ENCODE data around the gene ARL3. TPM values are rescaled to one million over a fixed set of nuclear protein-coding genes. Genes with fewer than 3 reads are reported as not detected.
"Not testable (repeated sequence)": the region's sequence is repeated elsewhere in the genome, so short reads cannot be mapped to it uniquely, and the experiment has no call there.

Gene ARL3
- total RNA-seq, 5 donors from 2014 or later (not counting 1 experiment from before 2014, with no cell fraction given): 2.7 to 5.0 (median 3.5) TPM

DNA sequence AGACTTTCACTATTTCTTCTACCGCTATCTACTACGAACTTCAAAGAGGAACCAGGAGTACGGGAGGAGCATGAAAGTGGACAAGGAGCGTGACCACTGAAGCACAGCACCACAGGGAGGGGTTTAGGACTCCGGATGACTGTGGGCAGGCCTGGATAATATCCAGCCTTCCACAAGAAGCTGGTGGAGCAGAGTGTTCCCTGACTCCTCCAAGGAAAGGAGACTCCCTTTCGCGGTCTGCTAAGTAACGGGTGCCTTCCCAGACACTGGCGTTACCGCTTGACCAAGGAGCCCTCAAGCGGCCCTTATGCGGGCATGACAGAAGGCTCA, 44.7 kb upstream of the ARL3 start:
- H3K27me3 Mint-ChIP-seq; H3K27ac ChIP-seq (ENCODE audit: low read length); H3K9me3 Mint-ChIP-seq; H3K27ac Mint-ChIP-seq; H3K27me3 ChIP-seq (replicated peaks in 1 of 2; ENCODE audit: control insufficient read depth in 2 of 2, extremely low read depth in 1 of 2, insufficient read depth in 2 of 2, low read length in 1 of 2); DNase-seq; H3K4me3 ChIP-seq (ENCODE audit: control insufficient read depth in 1 of 2, extremely low read depth in 1 of 2, low read length in 1 of 2); CTCF ChIA-PET; ATAC-seq (replicated peaks in 1 of 4); H3K36me3 ChIP-seq (ENCODE audit: control insufficient read depth in 2 of 2, extremely low read depth in 1 of 2, insufficient read depth in 1 of 2, low read length in 1 of 2); POLR2A ChIA-PET; H3K9me3 ChIP-seq: not testable (repeated sequence)
- peaks cover 35 to 44% (median 43%) of the 10 kb centered on the region in 3 donors for H3K4me1 Mint-ChIP-seq
- H3K36me3 Mint-ChIP-seq: peaks cover 34% of the 10 kb centered on the region
- H3K4me3 Mint-ChIP-seq: peak overlapping the region in 1 of 3 donors; percentile 9
- WGBS (ENCODE audit: insufficient coverage): no CpG with 5 or more reads among the region's 12 CpGs
- H3K4me1 ChIP-seq (ENCODE audit: control insufficient read depth in 1 of 2, extremely low read depth in 1 of 2, insufficient read depth in 2 of 2, low read length in 2 of 2): peaks cover 0 to 13% of the 10 kb centered on the region in 2 experiments

DNA sequence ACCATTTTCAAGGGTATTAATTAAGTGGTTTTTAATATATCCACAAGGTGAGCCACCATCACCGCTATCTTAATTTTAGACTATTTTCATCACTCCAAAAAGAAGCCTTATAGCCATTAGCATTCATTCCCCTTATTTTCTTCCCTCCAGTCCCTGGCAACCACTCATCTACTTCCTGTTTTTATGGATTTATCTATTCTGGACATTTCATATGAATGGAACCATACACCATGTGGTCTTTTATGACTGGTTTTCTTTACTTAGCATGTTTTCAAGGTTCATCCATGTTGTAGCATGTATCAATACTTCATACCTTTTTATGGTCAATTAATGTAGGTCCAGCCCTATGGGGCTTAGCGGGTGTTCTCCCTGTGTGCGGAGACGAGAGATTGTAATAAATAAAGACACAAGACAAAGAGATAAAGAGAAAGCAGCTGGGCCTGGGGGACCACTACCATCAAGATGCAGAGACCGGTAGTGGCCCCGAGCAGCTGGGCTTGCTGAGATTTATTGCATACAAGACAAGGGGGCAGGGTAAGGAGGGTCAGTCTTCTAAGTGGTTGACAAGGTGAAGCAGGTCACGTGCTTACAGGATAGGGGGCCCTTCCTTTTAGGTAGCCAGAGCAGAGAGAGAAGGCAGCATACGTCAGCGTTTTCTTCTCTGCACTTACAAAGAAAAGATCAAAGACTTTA, 44.2 kb upstream of the ARL3 start:
- H3K27ac Mint-ChIP-seq: peak overlapping the region in 1 of 2 donors; percentile 44
- 94% methylated on average over 2 of the region's 9 CpGs for WGBS (ENCODE audit: insufficient coverage)
- ATAC-seq (replicated peaks in 1 of 4) (no peak), DNase-seq (no peak)
- no peaks in the 10 kb centered on the region for H3K9me3 ChIP-seq
- no peaks in the 10 kb centered on the region for H3K27me3 ChIP-seq (replicated peaks in 1 of 2; ENCODE audit: control insufficient read depth in 2 of 2, extremely low read depth in 1 of 2, insufficient read depth in 2 of 2, low read length in 1 of 2)
- ChIA-PET CTCF (no interaction called here), POLR2A (no interaction called here)
- H3K9me3 Mint-ChIP-seq: no peaks in the 10 kb centered on the region
- no peak overlapping the region for H3K4me3 ChIP-seq (ENCODE audit: control insufficient read depth in 1 of 2, extremely low read depth in 1 of 2, low read length in 1 of 2)
- peaks cover 39 to 49% (median 48%) of the 10 kb centered on the region in 3 donors for H3K4me1 Mint-ChIP-seq
- peaks cover 0 to 4% of the 10 kb centered on the region in 2 donors for H3K36me3 ChIP-seq (ENCODE audit: control insufficient read depth in 2 of 2, extremely low read depth in 1 of 2, insufficient read depth in 1 of 2, low read length in 1 of 2)
- H3K27ac ChIP-seq (ENCODE audit: low read length): no peak overlapping the region
- H3K36me3 Mint-ChIP-seq: peaks cover 30% of the 10 kb centered on the region
- peak overlapping the region in 2 of 3 donors; percentile 1 to 9 for H3K4me3 Mint-ChIP-seq
- no peaks in the 10 kb centered on the region for H3K27me3 Mint-ChIP-seq
- peaks cover 0 to 13% of the 10 kb centered on the region in 2 experiments for H3K4me1 ChIP-seq (ENCODE audit: control insufficient read depth in 1 of 2, extremely low read depth in 1 of 2, insufficient read depth in 2 of 2, low read length in 2 of 2)

DNA sequence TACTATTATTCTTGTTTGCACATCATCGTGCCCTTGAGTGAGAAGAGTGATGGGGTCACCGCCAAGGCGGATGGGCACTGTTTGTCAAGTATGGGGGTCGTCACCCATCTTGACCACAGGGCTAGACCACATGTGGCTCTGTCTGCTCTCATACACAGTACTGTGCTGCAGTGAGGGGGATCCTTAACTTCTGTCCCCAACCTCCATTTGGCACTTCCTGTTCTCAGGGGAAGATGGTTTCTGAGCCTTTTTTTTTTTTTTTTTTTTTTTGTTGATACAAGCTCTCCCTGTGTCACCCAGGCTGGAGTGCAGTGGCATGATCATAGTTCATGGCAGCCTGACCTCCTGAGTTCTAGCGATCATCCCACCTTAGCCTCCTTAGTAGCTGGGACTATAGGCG, 43.1 kb upstream of the ARL3 start:
- Mint-ChIP-seq H3K36me3 (peaks cover 23% of the 10 kb centered on the region), H3K27ac (no peak overlapping the region), H3K4me3 (no peak overlapping the region), H3K9me3 (no peaks in the 10 kb centered on the region), H3K27me3 (no peaks in the 10 kb centered on the region), H3K4me1 (peaks cover 50 to 56% (median 55%) of the 10 kb centered on the region in 3 donors)
- ChIA-PET CTCF (interaction anchor here (0.6 to 0.7 kb wide), 3 partner anchors 29 to 112 kb away, joined by 4 to 6 read pairs (median 5); partner anchors contain the start of gene AS3MT (in 1 of the 2)), POLR2A (interaction anchor here (0.5 to 0.6 kb wide), 3 partner anchors 12 to 756 kb away, joined by 3 to 9 read pairs (median 3); no protein-coding TSS in a partner anchor)
- no peak for DNase-seq
- no peak for ATAC-seq (replicated peaks in 1 of 4)
- H3K36me3 ChIP-seq (ENCODE audit: control insufficient read depth in 2 of 2, extremely low read depth in 1 of 2, insufficient read depth in 1 of 2, low read length in 1 of 2): peaks cover 0 to 4% of the 10 kb centered on the region in 2 donors
- no peak overlapping the region for H3K27ac ChIP-seq (ENCODE audit: low read length)
- H3K4me3 ChIP-seq (ENCODE audit: control insufficient read depth in 1 of 2, extremely low read depth in 1 of 2, low read length in 1 of 2): no peak overlapping the region
- no peaks in the 10 kb centered on the region for H3K9me3 ChIP-seq
- peaks cover 4 to 21% of the 10 kb centered on the region in 2 experiments for H3K4me1 ChIP-seq (ENCODE audit: control insufficient read depth in 1 of 2, extremely low read depth in 1 of 2, insufficient read depth in 2 of 2, low read length in 2 of 2)
- no peaks in the 10 kb centered on the region for H3K27me3 ChIP-seq (replicated peaks in 1 of 2; ENCODE audit: control insufficient read depth in 2 of 2, extremely low read depth in 1 of 2, insufficient read depth in 2 of 2, low read length in 1 of 2)
- no CpG with 5 or more reads among the region's 6 CpGs for WGBS (ENCODE audit: insufficient coverage)

DNA sequence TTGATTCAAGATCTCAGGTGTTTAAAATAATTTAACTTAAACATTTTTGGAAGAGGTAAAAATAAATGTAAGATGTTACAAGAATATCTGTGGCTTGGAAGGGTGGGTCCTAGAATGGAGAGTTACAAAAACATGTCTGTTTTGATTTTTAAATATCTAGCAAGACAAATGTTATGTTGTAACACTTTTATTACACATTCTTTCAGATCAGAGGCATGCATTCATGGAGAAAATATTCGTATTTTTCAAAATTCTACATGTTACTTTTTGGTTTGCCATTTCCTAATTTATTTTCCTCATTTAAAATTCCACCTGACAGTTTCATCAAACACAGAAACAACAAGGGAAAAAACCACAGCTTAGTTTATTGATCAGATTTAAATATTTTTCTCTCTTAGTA, 39.5 kb upstream of the ARL3 start:
- ChIA-PET POLR2A (interaction anchor here in 1 of 2 donors (0.6 kb wide), 2 partner anchors 12 to 22 kb away, joined by 3 to 7 read pairs; no protein-coding TSS in a partner anchor), CTCF (interaction anchor here (0.6 to 1.4 kb wide), 4 partner anchors 10 to 172 kb away, joined by 3 to 7 read pairs (median 4); partner anchors contain the start of gene WBP1L (in 1 of the 2))
- DNase-seq: no peak
- Histone ChIP-seq H3K4me1 (ENCODE audit: control insufficient read depth in 1 of 2, extremely low read depth in 1 of 2, insufficient read depth in 2 of 2, low read length in 2 of 2) (peaks cover 7 to 25% of the 10 kb centered on the region in 2 experiments), H3K27me3 (replicated peaks in 1 of 2; ENCODE audit: control insufficient read depth in 2 of 2, extremely low read depth in 1 of 2, insufficient read depth in 2 of 2, low read length in 1 of 2) (no peaks in the 10 kb centered on the region), H3K27ac (ENCODE audit: low read length) (no peak overlapping the region), H3K4me3 (ENCODE audit: control insufficient read depth in 1 of 2, extremely low read depth in 1 of 2, low read length in 1 of 2) (no peak overlapping the region), H3K36me3 (ENCODE audit: control insufficient read depth in 2 of 2, extremely low read depth in 1 of 2, insufficient read depth in 1 of 2, low read length in 1 of 2) (peaks cover 0 to 4% of the 10 kb centered on the region in 2 donors), H3K9me3 (no peaks in the 10 kb centered on the region)
- Mint-ChIP-seq H3K4me1 (peaks cover 50 to 60% (median 56%) of the 10 kb centered on the region in 3 donors), H3K9me3 (no peaks in the 10 kb centered on the region), H3K36me3 (peaks cover 15% of the 10 kb centered on the region), H3K4me3 (peak overlapping the region in 1 of 3 donors; percentile 31), H3K27ac (peak overlapping the region; percentile 30 to 72), H3K27me3 (no peaks in the 10 kb centered on the region)
- no peak for ATAC-seq (replicated peaks in 1 of 4)
- no CpG with 5 or more reads among the region's 1 CpG for WGBS (ENCODE audit: insufficient coverage)

DNA sequence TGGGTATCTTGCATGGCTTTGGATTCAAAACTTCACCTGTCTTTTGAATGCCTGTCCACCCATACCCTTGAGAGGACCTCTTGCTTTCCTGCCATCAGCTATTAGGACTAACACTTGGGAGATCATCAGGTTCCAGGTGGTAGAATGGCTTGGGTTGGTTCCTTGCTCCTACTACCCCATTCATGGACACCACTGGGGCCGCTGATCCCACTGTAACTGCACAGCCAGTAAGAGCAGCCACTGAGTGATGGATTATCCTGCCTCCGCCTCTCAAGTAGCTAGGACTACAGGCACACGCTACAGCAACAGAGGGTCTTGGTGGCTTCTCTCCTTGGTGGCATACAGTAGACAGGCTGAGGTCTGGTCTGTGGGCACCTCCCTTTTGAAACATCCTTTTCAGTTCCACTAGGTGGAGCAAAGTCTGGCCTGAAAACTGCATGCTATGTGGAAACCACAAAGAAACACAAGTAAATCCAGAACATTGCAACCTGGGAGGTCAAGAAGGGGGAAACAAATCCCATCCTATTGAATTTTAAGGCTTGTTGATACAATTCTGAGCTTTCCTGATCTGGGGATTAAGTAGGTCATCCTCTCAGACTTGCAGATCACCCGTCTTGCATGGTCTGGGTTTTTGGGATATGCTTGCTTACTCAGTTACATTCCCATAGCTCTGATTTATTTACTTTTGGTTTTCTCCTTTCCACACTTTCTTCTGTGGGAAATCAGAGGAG, 38.9 kb upstream of the ARL3 start:
- Histone ChIP-seq H3K36me3 (ENCODE audit: control insufficient read depth in 2 of 2, extremely low read depth in 1 of 2, insufficient read depth in 1 of 2, low read length in 1 of 2) (peaks cover 0 to 4% of the 10 kb centered on the region in 2 donors), H3K4me1 (ENCODE audit: control insufficient read depth in 1 of 2, extremely low read depth in 1 of 2, insufficient read depth in 2 of 2, low read length in 2 of 2) (peaks cover 7 to 22% of the 10 kb centered on the region in 2 experiments), H3K4me3 (ENCODE audit: control insufficient read depth in 1 of 2, extremely low read depth in 1 of 2, low read length in 1 of 2) (no peak overlapping the region), H3K9me3 (no peaks in the 10 kb centered on the region), H3K27me3 (replicated peaks in 1 of 2; ENCODE audit: control insufficient read depth in 2 of 2, extremely low read depth in 1 of 2, insufficient read depth in 2 of 2, low read length in 1 of 2) (no peaks in the 10 kb centered on the region), H3K27ac (ENCODE audit: low read length) (no peak overlapping the region)
- 60% methylated on average over 1 of the region's 4 CpGs for WGBS (ENCODE audit: insufficient coverage)
- ChIA-PET CTCF (interaction anchor here (0.6 to 1.4 kb wide), 5 partner anchors 10 to 171 kb away, joined by 3 to 7 read pairs (median 6); partner anchors contain the start of gene WBP1L (in 1 of the 2)), POLR2A (interaction anchor here (0.6 to 1.0 kb wide), 3 partner anchors 9 to 333 kb away, joined by 3 read pairs; partner anchors contain the start of genes FBXL15 (in 1 of the 2) and WBP1L (in 1 of the 2))
- peaks cover 16% of the 10 kb centered on the region for H3K36me3 Mint-ChIP-seq
- H3K27ac Mint-ChIP-seq: peak overlapping the region; percentile 30 to 72
- DNase-seq (peak in 5 of 35 experiments; percentile 4 to 53 (median 15)), ATAC-seq (replicated peaks in 1 of 4) (peak; percentile 55 to 75 (median 72))
- no peaks in the 10 kb centered on the region for H3K9me3 Mint-ChIP-seq
- H3K4me3 Mint-ChIP-seq: peak overlapping the region in 1 of 3 donors; percentile 31
- no peaks in the 10 kb centered on the region for H3K27me3 Mint-ChIP-seq
- H3K4me1 Mint-ChIP-seq: peaks cover 50 to 60% (median 56%) of the 10 kb centered on the region in 3 donors
